ENCODE results near the gene POLR2A. TPM values are rescaled to one million over a fixed set of nuclear protein-coding genes. Genes with fewer than 3 reads are reported as not detected.
"Not testable (repeated sequence)": the region's sequence is repeated elsewhere in the genome, so short reads cannot be mapped to it uniquely, and the experiment has no call there.

POLR2A gene
- total RNA-seq, 4 donors from 2014 or later: 59.3 to 94.9 (median 78.2) TPM

GRCh38 chr17:7482742-7483088 lies 1.5 kb upstream of the POLR2A start:
- Histone ChIP-seq H3K4me1 (peaks cover 33 to 78% (median 38%) of the 10 kb centered on the region in 3 donors), H3K4me3 (peak overlapping the region in 3 of 4 donors; percentile 68 to 89 (median 71))
- 66 to 69% methylated on average over 4 to 5 of the region's 6 CpGs for WGBS, 2 donors

GRCh38 chr17:7483255-7484066 lies 705 bp upstream of the POLR2A start:
- 0 to 2% methylated on average over 18 to 20 of the region's 38 CpGs for WGBS, 2 donors
- Histone ChIP-seq H3K27me3 (no peaks in the 10 kb centered on the region), H3K4me3 (peak overlapping the region; percentile 48 to 89 (median 70)), H3K4me1 (peaks cover 26 to 78% (median 39%) of the 10 kb centered on the region in 3 donors), H3K9me3 (no peaks in the 10 kb centered on the region), H3K36me3 (no peaks in the 10 kb centered on the region), H3K27ac (peak overlapping the region; percentile 98 to 100 (median 99))
- no peak for TF ChIP-seq CTCF (IDR thresholded peaks at IDR 0.05)
- TF ChIP-seq POLR2A (IDR thresholded peaks at IDR 0.05): peak in 2 of 4 donors; percentile 4 to 57
- intact Hi-C loops (cut with DNase I): no loop called here
- DNase-seq: peak; percentile 84

More at GRCh38 chr17:7482742-7483088, 1.5 kb upstream of the POLR2A start:
- H3K36me3 ChIP-seq; H3K27me3 ChIP-seq; intact Hi-C loops (cut with DNase I); DNase-seq; H3K9me3 ChIP-seq: not testable (repeated sequence)
- peak overlapping the region; percentile 98 to 100 (median 99) for H3K27ac ChIP-seq

GRCh38 chr17:7484919-7485377 lies 782 bp downstream of the POLR2A start:
- peak overlapping the region; percentile 98 to 100 (median 99) for H3K27ac ChIP-seq
- TF ChIP-seq POLR2A (IDR thresholded peaks at IDR 0.05): no peak
- no peak for TF ChIP-seq CTCF (IDR thresholded peaks at IDR 0.05)
- peaks cover 0 to 4% (median 0%) of the 10 kb centered on the region in 3 donors for H3K36me3 ChIP-seq
- 0% methylated on average over 10 to 19 of the region's 19 CpGs for WGBS, 2 donors
- H3K4me3 ChIP-seq: peak overlapping the region; percentile 48 to 89 (median 70)
- DNase-seq: no peak
- H3K4me1 ChIP-seq: peaks cover 26 to 84% (median 45%) of the 10 kb centered on the region in 3 donors
- no peaks in the 10 kb centered on the region for H3K27me3 ChIP-seq
- intact Hi-C loops (cut with DNase I): no loop called here
- H3K9me3 ChIP-seq: no peaks in the 10 kb centered on the region

- Histone ChIP-seq H3K4me1 (peaks cover 22 to 85% (median 42%) of the 10 kb centered on the region in 3 donors), H3K4me3 (peak overlapping the region; percentile 48 to 89 (median 70)), H3K36me3 (peaks cover 0 to 17% (median 0%) of the 10 kb centered on the region in 3 donors), H3K9me3 (no peaks in the 10 kb centered on the region), H3K27ac (peak overlapping the region; percentile 38 to 100 (median 99)), H3K27me3 (no peaks in the 10 kb centered on the region)
- DNase-seq: no peak
- 22 to 34% methylated on average over 3 of the region's 3 CpGs for WGBS, 2 donors
- no peak for TF ChIP-seq POLR2A (IDR thresholded peaks at IDR 0.05)
- no peak for TF ChIP-seq CTCF (IDR thresholded peaks at IDR 0.05)
- intact Hi-C loops (cut with DNase I): no loop called here
Observed at GRCh38 chr17:7486181-7486580, 2.0 kb downstream of the POLR2A start.

- H3K4me1 ChIP-seq: peaks cover 17 to 92% (median 29%) of the 10 kb centered on the region in 3 donors
- intact Hi-C loops (cut with DNase I): no loop called here
Observed at GRCh38 chr17:7490144-7490543, 6.0 kb downstream of the POLR2A start.

More at GRCh38 chr17:7490144-7490543, 6.0 kb downstream of the POLR2A start:
- no peak for TF ChIP-seq CTCF (IDR thresholded peaks at IDR 0.05)
- no peak for TF ChIP-seq POLR2A (IDR thresholded peaks at IDR 0.05)
- 49 to 74% methylated on average over 5 to 8 of the region's 8 CpGs for WGBS, 2 donors
- peaks cover 0 to 56% (median 0%) of the 10 kb centered on the region in 3 donors for H3K36me3 ChIP-seq
- no peak overlapping the region for H3K4me3 ChIP-seq
- no peaks in the 10 kb centered on the region for H3K27me3 ChIP-seq
- no peak overlapping the region for H3K27ac ChIP-seq
- no peaks in the 10 kb centered on the region for H3K9me3 ChIP-seq
- DNase-seq: no peak

Measured in esophagus squamous epithelium (tissue), 5 donors.